ENCODE measurements around the gene PAX9. TPM values are rescaled to one million over a fixed set of nuclear protein-coding genes. Genes with fewer than 3 reads are reported as not detected.

The PAX9 gene
- total RNA-seq, 1 donor from 2014 or later, result not detected

- intact Hi-C loops (cut with micrococcal nuclease), result loop anchor here (5.0 kb wide), 1 partner anchor 1549 kb away; the partner anchor contains the start of gene SSTR1
- Mint-ChIP-seq H3K36me3 (ENCODE audit: low read depth) (no peaks in the 10 kb centered on the region), H3K4me1 (ENCODE audit: low read depth) (peaks cover 9% of the 10 kb centered on the region), H3K27ac (no peak overlapping the region), H3K9me3 (no peaks in the 10 kb centered on the region), H3K4me3 (ENCODE audit: low read depth) (no peak overlapping the region), H3K27me3 (ENCODE audit: low read depth) (peaks cover 93% of the 10 kb centered on the region)
- DNase-seq (ENCODE audit: low spot score), result no peak
Observed at GRCh38 chr14:36658123-36659009, 3.3 kb upstream of the PAX9 start.

- Mint-ChIP-seq H3K4me3 (ENCODE audit: low read depth) (no peak overlapping the region), H3K4me1 (ENCODE audit: low read depth) (peaks cover 14% of the 10 kb centered on the region), H3K27ac (no peak overlapping the region), H3K27me3 (ENCODE audit: low read depth) (peaks cover 94% of the 10 kb centered on the region), H3K36me3 (ENCODE audit: low read depth) (peaks cover 3% of the 10 kb centered on the region), H3K9me3 (no peaks in the 10 kb centered on the region)
- intact Hi-C loops (cut with micrococcal nuclease), result loop anchor here (5.0 kb wide), 1 partner anchor 1548 kb away; the partner anchor contains the start of gene SSTR1
- DNase-seq (ENCODE audit: low spot score), result no peak
Observed at GRCh38 chr14:36659010-36659821, 2.4 kb upstream of the PAX9 start.

DNA sequence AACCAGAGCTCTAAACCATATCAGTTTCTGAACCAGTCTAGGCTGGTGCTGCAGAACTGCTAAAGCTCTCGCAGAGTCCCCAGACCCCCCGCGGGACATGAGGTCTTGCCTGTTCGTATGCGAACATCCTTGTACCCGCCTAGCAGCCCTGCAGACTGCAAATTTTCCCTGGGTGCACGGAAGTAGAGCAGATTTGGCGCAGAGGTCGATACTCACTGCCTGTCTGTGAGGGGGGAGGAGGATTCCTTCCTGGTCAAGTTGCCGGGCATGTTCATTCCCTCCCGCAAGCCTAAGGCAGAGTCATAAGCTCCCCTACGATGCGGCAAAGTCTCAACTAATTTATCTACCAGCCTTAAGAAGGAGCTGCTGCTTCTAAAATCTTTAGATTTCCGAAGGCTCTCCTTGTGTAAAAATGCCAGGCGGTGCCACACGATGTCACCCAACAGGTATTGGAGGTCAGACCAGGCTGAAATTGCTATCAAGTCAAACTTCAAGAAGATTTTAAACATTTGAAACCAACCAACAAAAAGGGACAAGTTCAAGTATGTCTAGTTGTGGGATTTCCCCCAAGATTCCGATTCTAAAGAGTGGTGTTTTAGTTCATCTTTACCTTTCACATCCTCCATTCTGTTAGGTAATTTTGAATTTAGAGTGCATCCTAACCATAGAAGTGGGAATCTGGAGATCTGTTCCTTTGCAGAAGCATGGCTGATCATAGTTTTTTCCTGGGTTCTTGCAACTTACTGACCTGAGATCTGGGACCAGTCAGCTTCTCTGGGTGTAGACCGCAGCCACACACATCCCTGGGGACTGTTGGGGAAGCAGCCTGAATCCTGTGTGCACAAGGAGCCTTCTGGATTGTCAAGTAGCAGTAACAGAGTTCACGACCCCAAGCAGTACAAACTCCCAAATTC, 1.6 kb upstream of the PAX9 start:
- intact Hi-C loops (cut with micrococcal nuclease), result loop anchor here (5.0 kb wide), 1 partner anchor 1547 kb away; the partner anchor contains the start of gene SSTR1
- peaks cover 3% of the 10 kb centered on the region for H3K36me3 Mint-ChIP-seq (ENCODE audit: low read depth)
- no peaks in the 10 kb centered on the region for H3K9me3 Mint-ChIP-seq
- no peak overlapping the region for H3K4me3 Mint-ChIP-seq (ENCODE audit: low read depth)
- H3K27ac Mint-ChIP-seq, result no peak overlapping the region
- peaks cover 14% of the 10 kb centered on the region for H3K4me1 Mint-ChIP-seq (ENCODE audit: low read depth)
- H3K27me3 Mint-ChIP-seq (ENCODE audit: low read depth), result peaks cover 95% of the 10 kb centered on the region
- DNase-seq (ENCODE audit: low spot score), result no peak

GRCh38 chr14:36660736-36661505, 739 bp upstream of the PAX9 start:
- peaks cover 13% of the 10 kb centered on the region for H3K4me1 Mint-ChIP-seq (ENCODE audit: low read depth)
- H3K4me3 Mint-ChIP-seq (ENCODE audit: low read depth), result no peak overlapping the region
- H3K36me3 Mint-ChIP-seq (ENCODE audit: low read depth), result peaks cover 3% of the 10 kb centered on the region
- H3K27ac Mint-ChIP-seq, result peak overlapping the region; percentile 59
- no peak for DNase-seq (ENCODE audit: low spot score)
- peaks cover 95% of the 10 kb centered on the region for H3K27me3 Mint-ChIP-seq (ENCODE audit: low read depth)
- intact Hi-C loops (cut with micrococcal nuclease), result no loop called here
- no peaks in the 10 kb centered on the region for H3K9me3 Mint-ChIP-seq

GRCh38 chr14:36662258-36662542, 540 bp downstream of the PAX9 start:
- no peak overlapping the region for H3K4me3 Mint-ChIP-seq (ENCODE audit: low read depth)
- H3K4me1 Mint-ChIP-seq (ENCODE audit: low read depth), result peaks cover 13% of the 10 kb centered on the region
- no peak for DNase-seq (ENCODE audit: low spot score)
- peaks cover 90% of the 10 kb centered on the region for H3K27me3 Mint-ChIP-seq (ENCODE audit: low read depth)
- H3K36me3 Mint-ChIP-seq (ENCODE audit: low read depth), result peaks cover 3% of the 10 kb centered on the region
- H3K27ac Mint-ChIP-seq, result no peak overlapping the region
- intact Hi-C loops (cut with micrococcal nuclease), result loop anchor here (2.0 kb wide), 1 partner anchor 929 kb away; no protein-coding TSS in a partner anchor
- no peaks in the 10 kb centered on the region for H3K9me3 Mint-ChIP-seq

DNA sequence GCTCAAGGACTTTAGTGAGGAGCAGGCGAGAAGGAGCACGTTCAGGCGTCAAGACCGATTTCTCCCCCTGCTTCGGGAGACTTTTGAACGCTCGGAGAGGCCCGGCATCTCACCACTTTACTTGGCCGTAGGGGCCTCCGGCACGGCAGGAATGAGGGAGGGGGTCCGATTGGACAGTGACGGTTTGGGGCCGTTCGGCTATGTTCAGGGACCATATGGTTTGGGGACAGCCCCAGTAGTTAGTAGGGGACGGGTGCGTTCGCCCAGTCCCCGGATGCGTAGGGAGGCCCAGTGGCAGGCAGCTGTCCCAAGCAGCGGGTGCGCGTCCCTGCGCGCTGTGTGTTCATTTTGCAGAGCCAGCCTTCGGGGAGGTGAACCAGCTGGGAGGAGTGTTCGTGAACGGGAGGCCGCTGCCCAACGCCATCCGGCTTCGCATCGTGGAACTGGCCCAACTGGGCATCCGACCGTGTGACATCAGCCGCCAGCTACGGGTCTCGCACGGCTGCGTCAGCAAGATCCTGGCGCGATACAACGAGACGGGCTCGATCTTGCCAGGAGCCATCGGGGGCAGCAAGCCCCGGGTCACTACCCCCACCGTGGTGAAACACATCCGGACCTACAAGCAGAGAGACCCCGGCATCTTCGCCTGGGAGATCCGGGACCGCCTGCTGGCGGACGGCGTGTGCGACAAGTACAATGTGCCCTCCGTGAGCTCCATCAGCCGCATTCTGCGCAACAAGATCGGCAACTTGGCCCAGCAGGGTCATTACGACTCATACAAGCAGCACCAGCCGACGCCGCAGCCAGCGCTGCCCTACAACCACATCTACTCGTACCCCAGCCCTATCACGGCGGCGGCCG, 1.1 kb downstream of the PAX9 start:
- Mint-ChIP-seq H3K36me3 (ENCODE audit: low read depth) (peaks cover 3% of the 10 kb centered on the region), H3K27ac (no peak overlapping the region), H3K4me3 (ENCODE audit: low read depth) (no peak overlapping the region), H3K9me3 (no peaks in the 10 kb centered on the region), H3K4me1 (ENCODE audit: low read depth) (peaks cover 13% of the 10 kb centered on the region), H3K27me3 (ENCODE audit: low read depth) (peaks cover 90% of the 10 kb centered on the region)
- intact Hi-C loops (cut with micrococcal nuclease), result loop anchor here (2.0 kb wide), 1 partner anchor 928 kb away; no protein-coding TSS in a partner anchor
- no peak for DNase-seq (ENCODE audit: low spot score)

- Mint-ChIP-seq H3K9me3 (no peaks in the 10 kb centered on the region), H3K4me3 (ENCODE audit: low read depth) (no peak overlapping the region), H3K36me3 (ENCODE audit: low read depth) (peaks cover 3% of the 10 kb centered on the region), H3K27ac (no peak overlapping the region), H3K4me1 (ENCODE audit: low read depth) (peaks cover 13% of the 10 kb centered on the region), H3K27me3 (ENCODE audit: low read depth) (peaks cover 88% of the 10 kb centered on the region)
- DNase-seq (ENCODE audit: low spot score), result no peak
- intact Hi-C loops (cut with micrococcal nuclease), result loop anchor here (2.0 kb wide), 1 partner anchor 927 kb away; no protein-coding TSS in a partner anchor
Observed at GRCh38 chr14:36663404-36664321, 2.0 kb downstream of the PAX9 start.

- no peak overlapping the region for H3K27ac Mint-ChIP-seq
- H3K4me1 Mint-ChIP-seq (ENCODE audit: low read depth), result peaks cover 11% of the 10 kb centered on the region
- intact Hi-C loops (cut with micrococcal nuclease), result no loop called here
- no peak overlapping the region for H3K4me3 Mint-ChIP-seq (ENCODE audit: low read depth)
- H3K9me3 Mint-ChIP-seq, result no peaks in the 10 kb centered on the region
- no peak for DNase-seq (ENCODE audit: low spot score)
- peaks cover 3% of the 10 kb centered on the region for H3K36me3 Mint-ChIP-seq (ENCODE audit: low read depth)
- H3K27me3 Mint-ChIP-seq (ENCODE audit: low read depth), result peaks cover 81% of the 10 kb centered on the region
Observed at GRCh38 chr14:36664322-36665193, 2.9 kb downstream of the PAX9 start.

- Mint-ChIP-seq H3K27ac (no peak overlapping the region), H3K36me3 (ENCODE audit: low read depth) (peaks cover 3% of the 10 kb centered on the region), H3K9me3 (no peaks in the 10 kb centered on the region), H3K27me3 (ENCODE audit: low read depth) (peaks cover 67% of the 10 kb centered on the region), H3K4me1 (ENCODE audit: low read depth) (peaks cover 11% of the 10 kb centered on the region), H3K4me3 (ENCODE audit: low read depth) (no peak overlapping the region)
- DNase-seq (ENCODE audit: low spot score), result no peak
- intact Hi-C loops (cut with micrococcal nuclease), result no loop called here
Observed at GRCh38 chr14:36665887-36666415, 4.3 kb downstream of the PAX9 start.

Measured in activated T-helper 2 cell treated with anti-CD3 and anti-CD28 coated beads, Interferon-gamma antibody, Interleukin-2, Interleukin-4, amounts not matched to agents 10 μg/mL and 5 μg/mL and 100 μg/mL, durations not matched to agents 14 hours and 24 hours and 36 hours (primary cell).